ENCODE measurements around the gene OIT3. TPM values are rescaled to one million over a fixed set of nuclear protein-coding genes. Genes with fewer than 3 reads are reported as not detected.

Gene OIT3
- total RNA-seq, 1 donor from 2014 or later, result 0.18 TPM

GRCh38 chr10:72886621-72887020 lies 6.9 kb upstream of the OIT3 start:
- Histone ChIP-seq H3K4me3 (no peak overlapping the region), H3K9me3 (no peaks in the 10 kb centered on the region), H3K27ac (no peak overlapping the region), H3K27me3 (ENCODE audit: low read depth) (no peaks in the 10 kb centered on the region), H3K4me1 (no peaks in the 10 kb centered on the region), H3K36me3 (peaks cover 42% of the 10 kb centered on the region)
- DNase-seq, result no peak
- intact Hi-C loops (cut with DNase I), result no loop called here
- no peak for TF ChIP-seq CTCF (IDR thresholded peaks at IDR 0.05)
- ATAC-seq, result no peak

- H3K4me3 ChIP-seq, result peak overlapping the region; percentile 22
- no peak for ATAC-seq
- DNase-seq, result no peak
- no peak for TF ChIP-seq CTCF (IDR thresholded peaks at IDR 0.05)
- H3K27me3 ChIP-seq (ENCODE audit: low read depth), result no peaks in the 10 kb centered on the region
- H3K36me3 ChIP-seq, result peaks cover 42% of the 10 kb centered on the region
- no peaks in the 10 kb centered on the region for H3K4me1 ChIP-seq
- H3K27ac ChIP-seq, result no peak overlapping the region
- no peaks in the 10 kb centered on the region for H3K9me3 ChIP-seq
- intact Hi-C loops (cut with DNase I), result no loop called here
Measured at GRCh38 chr10:72887043-72887442, 6.5 kb upstream of the OIT3 start.

GRCh38 chr10:72888151-72888638 lies 5.3 kb upstream of the OIT3 start:
- no peak for TF ChIP-seq CTCF (IDR thresholded peaks at IDR 0.05)
- no peak for DNase-seq
- intact Hi-C loops (cut with DNase I), result no loop called here
- H3K9me3 ChIP-seq, result no peaks in the 10 kb centered on the region
- ATAC-seq, result no peak
- H3K36me3 ChIP-seq, result peaks cover 42% of the 10 kb centered on the region
- no peak overlapping the region for H3K4me3 ChIP-seq
- no peak overlapping the region for H3K27ac ChIP-seq
- H3K4me1 ChIP-seq, result no peaks in the 10 kb centered on the region
- no peaks in the 10 kb centered on the region for H3K27me3 ChIP-seq (ENCODE audit: low read depth)

GRCh38 chr10:72889391-72889831 lies 4.1 kb upstream of the OIT3 start:
- H3K4me1 ChIP-seq, result no peaks in the 10 kb centered on the region
- H3K36me3 ChIP-seq, result peaks cover 34% of the 10 kb centered on the region
- TF ChIP-seq CTCF (IDR thresholded peaks at IDR 0.05), result no peak
- DNase-seq, result no peak
- no peak for ATAC-seq
- H3K27ac ChIP-seq, result no peak overlapping the region
- no peak overlapping the region for H3K4me3 ChIP-seq
- H3K9me3 ChIP-seq, result no peaks in the 10 kb centered on the region
- intact Hi-C loops (cut with DNase I), result no loop called here
- no peaks in the 10 kb centered on the region for H3K27me3 ChIP-seq (ENCODE audit: low read depth)

GRCh38 chr10:72890086-72890485 lies 3.5 kb upstream of the OIT3 start:
- no peaks in the 10 kb centered on the region for H3K4me1 ChIP-seq
- H3K4me3 ChIP-seq, result no peak overlapping the region
- no peak overlapping the region for H3K27ac ChIP-seq
- no peak for DNase-seq
- H3K27me3 ChIP-seq (ENCODE audit: low read depth), result no peaks in the 10 kb centered on the region
- peaks cover 27% of the 10 kb centered on the region for H3K36me3 ChIP-seq
- TF ChIP-seq CTCF (IDR thresholded peaks at IDR 0.05), result no peak
- intact Hi-C loops (cut with DNase I), result no loop called here
- H3K9me3 ChIP-seq, result no peaks in the 10 kb centered on the region
- no peak for ATAC-seq

Data from lower lobe of right lung (tissue), 2 donors.